Osteoblast (primary cell): Measurements from ENCODE around the gene SPTB. TPM values are rescaled to one million over a fixed set of nuclear protein-coding genes. Genes with fewer than 3 reads are reported as not detected.

Experiments used
- DNase-seq: peaks from one replicate; pipeline ENCODE4 v3.0.0; 2011; ENCODE audit warnings: low spot score, mixed read lengths; ENCODE audit not compliant: insufficient read length; ENCODE audit errors: missing footprints
- H2AFZ ChIP-seq: 2 replicates; pipeline ENCODE4 v1.6.0; 2011; ENCODE audit warnings: mild to moderate bottlenecking, low read length
- H3K27ac ChIP-seq: 2 replicates; pipeline ENCODE4 v1.5.1; 2011; ENCODE audit warnings: mild to moderate bottlenecking, low read depth, low read length, moderate library complexity
- H3K27me3 ChIP-seq: 2 replicates; pipeline ENCODE4 v1.6.0; 2012; ENCODE audit warnings: mild to moderate bottlenecking, control low read depth, inconsistent platforms, low read length, moderate library complexity; ENCODE audit not compliant: insufficient read depth
- H3K36me3 ChIP-seq: 2 replicates; pipeline ENCODE4 v1.5.1; 2011; ENCODE audit warnings: mild to moderate bottlenecking, low read length, control low read depth, moderate library complexity; ENCODE audit not compliant: insufficient read depth
- H3K4me1 ChIP-seq: 2 replicates; pipeline ENCODE4 v1.5.1; 2011; ENCODE audit warnings: mild to moderate bottlenecking, low read length, control low read depth, moderate library complexity; ENCODE audit not compliant: insufficient read depth
- H3K4me2 ChIP-seq: 2 replicates; pipeline ENCODE4 v1.6.0; 2011; ENCODE audit warnings: mild to moderate bottlenecking, low read length; ENCODE audit not compliant: insufficient read depth
- H3K4me3 ChIP-seq: fragments of 200-600 bp; sonication (generic); 3 replicates; pipeline ENCODE4 v1.5.1; 2012; ENCODE audit warnings: mild to moderate bottlenecking, low read length, inconsistent platforms; ENCODE audit not compliant: insufficient read depth
- H3K79me2 ChIP-seq: 2 replicates; pipeline ENCODE4 v1.6.0; 2012; ENCODE audit warnings: mild to moderate bottlenecking, low read length, control low read depth, inconsistent platforms; ENCODE audit not compliant: insufficient read depth
- H3K9me3 ChIP-seq: 2 replicates; pipeline ENCODE4 v1.5.1; 2011; ENCODE audit warnings: low read depth, low read length, control low read depth
- H4K20me1 ChIP-seq: 2 replicates; pipeline ENCODE4 v1.6.0; 2012; ENCODE audit warnings: mild to moderate bottlenecking, low read length, control low read depth; ENCODE audit not compliant: insufficient read depth
- small RNA-seq: library from RNA; depleted of rRNA; stranded (forward); fragments of <200 nt; gene quantifications from one replicate; pipeline ENCODE3, GENCODE V24; 2012
- total RNA-seq: library from RNA; depleted of rRNA; stranded (reverse); fragments of >200 nt; gene quantifications from 2 replicates; pipeline ENCODE4 v1.2.3, GENCODE V29; 2012
- TF ChIP-seq, protein P1 (sequence below): IDR thresholded peaks from 2 replicates; pipeline ENCODE4 v1.5.1; 2011; ENCODE audit warnings: mild to moderate bottlenecking, low read depth, low read length, moderate library complexity; ENCODE audit errors: extremely low read depth

The SPTB gene
- total RNA-seq, 1 donor = under 0.01 TPM

DNA sequence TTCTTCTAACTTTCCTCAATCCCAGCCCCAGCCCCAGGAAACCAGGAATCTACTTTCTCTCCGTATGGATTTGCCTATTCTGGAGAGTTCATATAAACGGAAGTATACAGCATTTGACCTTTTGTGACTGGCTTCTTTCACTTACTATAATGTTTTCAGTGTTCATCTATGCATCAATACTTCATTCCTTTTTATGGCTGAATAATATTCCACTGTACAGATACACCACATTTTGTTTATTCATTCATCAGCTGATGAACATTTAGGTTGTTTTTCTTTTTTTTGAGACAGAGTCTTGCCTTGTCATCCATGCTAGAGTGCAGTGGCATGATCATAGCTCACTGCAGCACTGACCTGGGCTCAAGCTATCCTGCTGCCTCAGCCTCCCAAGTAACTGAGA is 179.4 kb downstream of the SPTB start:
- peaks cover 4% of the 10 kb centered on the region for H3K4me1 ChIP-seq
- H3K79me2 ChIP-seq = no peaks in the 10 kb centered on the region
- TF ChIP-seq, protein P1, sequence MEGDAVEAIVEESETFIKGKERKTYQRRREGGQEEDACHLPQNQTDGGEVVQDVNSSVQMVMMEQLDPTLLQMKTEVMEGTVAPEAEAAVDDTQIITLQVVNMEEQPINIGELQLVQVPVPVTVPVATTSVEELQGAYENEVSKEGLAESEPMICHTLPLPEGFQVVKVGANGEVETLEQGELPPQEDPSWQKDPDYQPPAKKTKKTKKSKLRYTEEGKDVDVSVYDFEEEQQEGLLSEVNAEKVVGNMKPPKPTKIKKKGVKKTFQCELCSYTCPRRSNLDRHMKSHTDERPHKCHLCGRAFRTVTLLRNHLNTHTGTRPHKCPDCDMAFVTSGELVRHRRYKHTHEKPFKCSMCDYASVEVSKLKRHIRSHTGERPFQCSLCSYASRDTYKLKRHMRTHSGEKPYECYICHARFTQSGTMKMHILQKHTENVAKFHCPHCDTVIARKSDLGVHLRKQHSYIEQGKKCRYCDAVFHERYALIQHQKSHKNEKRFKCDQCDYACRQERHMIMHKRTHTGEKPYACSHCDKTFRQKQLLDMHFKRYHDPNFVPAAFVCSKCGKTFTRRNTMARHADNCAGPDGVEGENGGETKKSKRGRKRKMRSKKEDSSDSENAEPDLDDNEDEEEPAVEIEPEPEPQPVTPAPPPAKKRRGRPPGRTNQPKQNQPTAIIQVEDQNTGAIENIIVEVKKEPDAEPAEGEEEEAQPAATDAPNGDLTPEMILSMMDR = no peak
- peaks cover 51% of the 10 kb centered on the region for H3K27me3 ChIP-seq
- H3K4me2 ChIP-seq = no peak overlapping the region
- H3K36me3 ChIP-seq = no peaks in the 10 kb centered on the region
- no peak overlapping the region for H2AFZ ChIP-seq
- no peaks in the 10 kb centered on the region for H3K9me3 ChIP-seq
- no peaks in the 10 kb centered on the region for H4K20me1 ChIP-seq
- H3K4me3 ChIP-seq = no peak overlapping the region
- no peak overlapping the region for H3K27ac ChIP-seq
- DNase-seq = no peak

GRCh38 chr14:64698903-64699302 is 180.8 kb downstream of the SPTB start:
- H3K36me3 ChIP-seq = no peaks in the 10 kb centered on the region
- peaks cover 63% of the 10 kb centered on the region for H3K27me3 ChIP-seq
- H4K20me1 ChIP-seq = no peaks in the 10 kb centered on the region
- H3K4me1 ChIP-seq = peaks cover 2% of the 10 kb centered on the region
- no peaks in the 10 kb centered on the region for H3K79me2 ChIP-seq
- no peak overlapping the region for H3K27ac ChIP-seq
- TF ChIP-seq, protein P1 = no peak
- no peak overlapping the region for H2AFZ ChIP-seq
- H3K4me3 ChIP-seq = no peak overlapping the region
- DNase-seq = no peak
- H3K9me3 ChIP-seq = no peaks in the 10 kb centered on the region
- H3K4me2 ChIP-seq = no peak overlapping the region

GRCh38 chr14:64696355-64696857 is 183.3 kb downstream of the SPTB start:
- TF ChIP-seq, protein P1 = no peak
- Histone ChIP-seq H3K4me1 (no peaks in the 10 kb centered on the region), H3K4me3 (no peak overlapping the region), H3K36me3 (no peaks in the 10 kb centered on the region), H3K9me3 (no peaks in the 10 kb centered on the region), H3K79me2 (no peaks in the 10 kb centered on the region), H3K27me3 (peaks cover 50% of the 10 kb centered on the region), H2AFZ (no peak overlapping the region), H3K27ac (no peak overlapping the region), H3K4me2 (no peak overlapping the region), H4K20me1 (no peaks in the 10 kb centered on the region)
- no peak for DNase-seq

Small RNAs within 50 kb of the gene (small RNA-seq; reads per million reads assigned to genes)
- gene RPPH1-2P = not detected

Other genes with a start within 250 kb of the SPTB start
- 2.9 and 5.4 TPM in 2 replicates for gene PLEKHG3, start 175.5 kb downstream of the SPTB start, total RNA-seq
- gene CHURC1, start 34.5 kb upstream of the SPTB start, total RNA-seq = 79.6 and 100 TPM in 2 replicates
- gene GPX2, start 62.8 kb upstream of the SPTB start, total RNA-seq = not detected in 2 replicates
- gene RAB15, start 92.4 kb upstream of the SPTB start, total RNA-seq = 4.0 and 4.1 TPM in 2 replicates
- gene FNTB, start 107.0 kb upstream of the SPTB start, total RNA-seq = 12.7 and 18.9 TPM in 2 replicates
- gene MAX, start 222.6 kb upstream of the SPTB start, total RNA-seq = 66.6 and 72.8 TPM in 2 replicates